NCI-H146 (cell line): Measurements from ENCODE around the gene GLP1R.

Source experiments
- DNase-seq: peaks from one replicate; lab custom pipeline; 2025; lab: John Stamatoyannopoulos, UW

Gene GLP1R

GRCh38 chr6:39048481-39049399 lies at the start of gene GLP1R:
TSS of gene GLP1R (plus strand) at chr6:39048781. CDS start at chr6:39048841, 60 bp downstream.
- DNase-seq, result peak; percentile 20

- peak; percentile 9 for DNase-seq
Observed at GRCh38 chr6:39003072-39003471, 45.5 kb upstream of the GLP1R start.

- DNase-seq, result no peak
Observed at GRCh38 chr6:39003492-39003891, 45.1 kb upstream of the GLP1R start.

GRCh38 chr6:39004801-39005200 lies 43.8 kb upstream of the GLP1R start:
- DNase-seq, result no peak

GRCh38 chr6:39005774-39006173 lies 42.8 kb upstream of the GLP1R start:
- DNase-seq, result peak; percentile 6

GRCh38 chr6:39007575-39007974 lies 41.0 kb upstream of the GLP1R start:
- no peak for DNase-seq

- DNase-seq, result no peak
Observed at GRCh38 chr6:39008737-39009136, 39.8 kb upstream of the GLP1R start.

GRCh38 chr6:39009476-39009875 lies 39.1 kb upstream of the GLP1R start:
- DNase-seq, result no peak

GRCh38 chr6:39016839-39017546 lies 31.6 kb upstream of the GLP1R start:
- no peak for DNase-seq

GRCh38 chr6:39017547-39017880 lies 31.1 kb upstream of the GLP1R start:
- no peak for DNase-seq

GRCh38 chr6:39018103-39018502 lies 30.5 kb upstream of the GLP1R start:
- DNase-seq, result no peak

GRCh38 chr6:39020136-39020535 lies 28.4 kb upstream of the GLP1R start:
- DNase-seq, result no peak

GRCh38 chr6:39021041-39021440 lies 27.5 kb upstream of the GLP1R start:
- no peak for DNase-seq

- DNase-seq, result no peak
Observed at GRCh38 chr6:39021779-39022178, 26.8 kb upstream of the GLP1R start.

- DNase-seq, result no peak
Observed at GRCh38 chr6:39026175-39026574, 22.4 kb upstream of the GLP1R start.

GRCh38 chr6:39029156-39030011 lies 19.2 kb upstream of the GLP1R start:
- peak; percentile 25 for DNase-seq

- DNase-seq, result no peak
Observed at GRCh38 chr6:39035681-39036080, 12.9 kb upstream of the GLP1R start.

- no peak for DNase-seq
Observed at GRCh38 chr6:39037082-39037508, 11.5 kb upstream of the GLP1R start.

GRCh38 chr6:39037707-39038106 lies 10.9 kb upstream of the GLP1R start:
- no peak for DNase-seq

GRCh38 chr6:39040080-39040673 lies 8.4 kb upstream of the GLP1R start:
- DNase-seq, result no peak

GRCh38 chr6:39041072-39041471 lies 7.5 kb upstream of the GLP1R start:
- DNase-seq, result no peak

GRCh38 chr6:39043776-39044175 lies 4.8 kb upstream of the GLP1R start:
- DNase-seq, result no peak
